Measurements from ENCODE around the gene CYTH4. TPM values are rescaled to one million over a fixed set of nuclear protein-coding genes. Genes with fewer than 3 reads are reported as not detected.
A peak's percentile ranks its signal among the peaks of the same experiment; 100 is the strongest.

The CYTH4 gene
- total RNA-seq, 1 experiment from 2014 or later = 3.8 TPM

- Histone ChIP-seq H3K9ac (ENCODE audit: low read length) (no peak overlapping the region), H2AFZ (ENCODE audit: low read depth, low read length, poor library complexity, severe bottlenecking) (no peak overlapping the region), H3K4me1 (ENCODE audit: control insufficient read depth in 1 of 2, insufficient read depth in 2 of 2, low read length in 2 of 2) (peaks cover 10 to 25% of the 10 kb centered on the region in 2 experiments; a peak in 3 of 4 replicates), H3K79me2 (ENCODE audit: insufficient read depth, low read length) (no peaks in the 10 kb centered on the region), H3K27me3 (ENCODE audit: insufficient read depth, low read length) (no peaks in the 10 kb centered on the region), H3K4me3 (replicated peaks in 1 of 2; ENCODE audit: low read depth in 1 of 2, low read length in 2 of 2) (no peak overlapping the region), H3K36me3 (ENCODE audit: control insufficient read depth in 1 of 2, insufficient read depth in 2 of 2, low read length in 2 of 2) (no peaks in the 10 kb centered on the region), H4K20me1 (ENCODE audit: insufficient read depth) (no peaks in the 10 kb centered on the region), H3K9me3 (ENCODE audit: control insufficient read depth in 1 of 2, insufficient read depth in 1 of 2, low read depth in 1 of 2, low read length in 2 of 2) (peaks cover 0 to 9% of the 10 kb centered on the region in 2 experiments; a peak in 1 of 4 replicates), H3K27ac (ENCODE audit: low read depth, low read length) (no peak overlapping the region), H3K9me2 (ENCODE audit: insufficient read depth) (no peaks in the 10 kb centered on the region), H3K4me2 (ENCODE audit: low read length) (peak overlapping the region; percentile 47)
- ChIA-PET CTCF (interaction anchor here (1.2 kb wide), 1 partner anchor 28 kb away, joined by 3 read pairs; no protein-coding TSS in a partner anchor), RAD21 (ENCODE audit: low non-redundant PET in 1 of 2, low total read pairs in 2 of 2, uncharacterized antibody in 2 of 2, unreplicated experiment in 2 of 2) (no interaction called here), POLR2A (no interaction called here)
- TF ChIP-seq EGR1 (IDR thresholded peaks at IDR 0.05; ENCODE audit: low read depth) (no peak), JUND (IDR thresholded peaks at IDR 0.05) (no peak), ATF3 (IDR thresholded peaks at IDR 0.05) (no peak), REST (IDR thresholded peaks at IDR 0.05; ENCODE audit: low read depth) (no peak), SRF (IDR thresholded peaks at IDR 0.05; ENCODE audit: low read depth) (no peak), CEBPB (IDR thresholded peaks at IDR 0.05; ENCODE audit: low read depth) (no peak), FOSL1 (IDR thresholded peaks at IDR 0.05; ENCODE audit: low read depth) (no peak), POLR2A (IDR thresholded peaks at IDR 0.05; ENCODE audit: borderline replicate concordance, extremely low read depth, insufficient read depth, insufficient read length) (no peak), ZBTB33 (IDR thresholded peaks at IDR 0.05; ENCODE audit: extremely low read depth, insufficient replicate concordance, low read length) (no peak), SP1 (IDR thresholded peaks at IDR 0.05; ENCODE audit: low read depth) (no peak), EZH2 (IDR thresholded peaks at IDR 0.05) (no peak), CTCF (IDR thresholded peaks at IDR 0.05 in 2 of 3, conservative IDR thresholded peaks at IDR 0.05 in 1 of 3; ENCODE audit: borderline replicate concordance in 1 of 3, insufficient read depth in 1 of 3, low read depth in 2 of 3, low read length in 2 of 3) (no peak), EZH2phosphoT487 (IDR thresholded peaks at IDR 0.05; ENCODE audit: borderline replicate concordance) (no peak), RAD21 (IDR thresholded peaks at IDR 0.05; ENCODE audit: low read depth) (no peak), POLR2AphosphoS5 (IDR thresholded peaks at IDR 0.05; ENCODE audit: low read depth, low read length) (no peak), ZNF274 (IDR thresholded peaks at IDR 0.05; ENCODE audit: low read depth, low read length) (no peak), ELF1 (IDR thresholded peaks at IDR 0.05; ENCODE audit: borderline replicate concordance, low read depth) (no peak), SIN3A (IDR thresholded peaks at IDR 0.05; ENCODE audit: low read depth) (no peak), MAX (IDR thresholded peaks at IDR 0.05) (no peak; the same call in 1 of the 2 replicates)
- BruUV-seq (replicated peaks) = no TSS peak
- ATAC-seq (peak; percentile 55), DNase-seq (ENCODE audit: low read depth, low spot score) (no peak)
- intact Hi-C loops (cut with micrococcal nuclease) = no loop called here
Observed at GRCh38 chr22:37295213-37295886, 13.0 kb downstream of the CYTH4 start.

All from HCT116 (cell line).